AML-193 (cell line): Measurements from ENCODE around the gene EFCAB8.

Source experiments
- DNase-seq, 2 experiments: peaks; one replicate each; lab custom pipeline; 2025; lab: John Stamatoyannopoulos, UW

Gene EFCAB8

DNA sequence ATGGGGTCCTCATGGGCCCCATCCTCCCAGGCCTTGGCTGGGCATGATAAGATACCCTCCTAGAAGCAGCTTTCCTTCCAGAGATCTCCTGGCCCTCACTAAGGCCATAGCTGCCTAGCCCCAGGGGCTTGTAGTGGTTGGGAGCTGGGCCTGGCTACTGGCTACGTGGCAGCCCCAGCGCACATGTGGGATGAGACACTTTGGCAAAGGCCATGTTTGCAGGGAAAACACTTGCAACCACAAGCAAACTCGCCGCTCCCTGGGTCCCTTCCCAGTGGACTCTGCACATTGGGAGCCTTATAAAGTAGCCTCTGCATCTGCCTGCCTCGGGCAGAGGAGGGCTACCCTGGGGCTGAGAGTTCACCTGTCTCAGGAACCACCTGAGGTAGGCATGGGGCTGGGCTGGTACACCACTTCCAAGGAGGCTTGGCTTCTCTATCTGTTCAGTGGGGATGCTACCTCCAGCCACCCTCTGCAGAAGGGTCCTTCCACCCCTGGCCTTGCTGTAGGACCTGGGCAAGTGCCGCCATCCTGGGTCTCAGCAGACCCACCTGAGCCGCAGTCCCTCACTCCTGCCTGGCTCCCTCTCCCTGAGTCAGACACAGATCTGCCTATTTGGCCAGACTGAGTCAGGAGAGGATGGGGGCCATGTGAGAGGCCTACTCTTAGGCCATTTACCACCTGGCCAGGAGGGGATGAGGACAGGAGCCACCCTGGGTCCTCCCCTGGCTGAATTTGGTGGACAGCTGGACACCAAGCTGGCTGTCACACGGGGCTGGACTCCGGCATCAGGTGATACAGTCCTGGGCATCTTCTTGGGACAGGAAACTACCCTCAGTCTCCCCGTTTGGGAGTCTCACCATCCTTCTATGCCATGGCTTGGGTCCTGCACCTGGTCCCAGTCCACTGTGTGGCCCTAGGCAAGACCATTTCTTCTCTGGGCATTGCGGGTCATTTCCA, 148.9 kb downstream of the EFCAB8 start, which contains the start of gene BPIFB2:
Gene BPIFB2 (plus strand): TSS at position 329 of the 960 bp plus-strand sequence. CDS start 871 bp downstream, outside the sequence.
- no peak for DNase-seq

DNA sequence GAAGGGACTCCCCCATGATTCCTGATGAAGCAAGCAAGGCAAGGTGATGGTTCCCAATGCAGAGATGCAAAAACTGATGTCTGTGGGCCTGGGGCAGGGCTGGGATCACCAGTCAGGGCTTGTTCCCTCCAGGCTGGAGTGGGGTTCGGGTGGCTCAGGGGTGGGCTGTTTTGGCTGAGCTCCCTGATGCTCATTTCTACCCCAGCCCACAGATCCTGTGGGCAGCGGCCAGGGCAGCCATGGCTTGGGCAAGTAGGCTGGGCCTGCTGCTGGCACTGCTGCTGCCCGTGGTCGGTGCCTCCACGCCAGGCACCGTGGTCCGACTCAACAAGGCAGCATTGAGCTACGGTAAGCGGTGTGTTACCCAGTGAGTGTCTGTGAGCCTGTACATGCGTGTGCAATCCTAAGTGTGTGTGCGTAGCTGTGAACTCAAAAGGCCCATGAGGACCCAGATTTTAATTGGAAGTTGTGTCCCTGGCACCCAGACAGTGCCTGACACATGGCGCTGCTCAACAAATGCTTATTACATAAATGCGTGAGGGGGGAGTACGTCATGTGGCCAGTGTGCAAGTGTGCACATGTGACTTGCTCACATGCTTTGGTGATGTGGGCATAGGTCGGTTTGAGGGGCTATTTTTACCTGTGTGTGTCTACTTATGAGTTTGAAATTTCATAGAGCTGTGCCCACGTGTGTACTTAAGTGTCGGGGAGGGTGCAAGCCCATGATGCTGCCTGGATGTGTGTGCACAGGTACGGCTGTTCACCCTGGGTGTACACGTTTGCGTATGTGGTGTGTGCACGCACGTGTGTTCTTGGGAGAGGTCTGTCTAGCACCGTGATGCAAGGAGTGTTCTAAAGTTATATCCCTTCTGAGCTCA, 149.9 kb downstream of the EFCAB8 start:
- DNase-seq, result no peak

DNA sequence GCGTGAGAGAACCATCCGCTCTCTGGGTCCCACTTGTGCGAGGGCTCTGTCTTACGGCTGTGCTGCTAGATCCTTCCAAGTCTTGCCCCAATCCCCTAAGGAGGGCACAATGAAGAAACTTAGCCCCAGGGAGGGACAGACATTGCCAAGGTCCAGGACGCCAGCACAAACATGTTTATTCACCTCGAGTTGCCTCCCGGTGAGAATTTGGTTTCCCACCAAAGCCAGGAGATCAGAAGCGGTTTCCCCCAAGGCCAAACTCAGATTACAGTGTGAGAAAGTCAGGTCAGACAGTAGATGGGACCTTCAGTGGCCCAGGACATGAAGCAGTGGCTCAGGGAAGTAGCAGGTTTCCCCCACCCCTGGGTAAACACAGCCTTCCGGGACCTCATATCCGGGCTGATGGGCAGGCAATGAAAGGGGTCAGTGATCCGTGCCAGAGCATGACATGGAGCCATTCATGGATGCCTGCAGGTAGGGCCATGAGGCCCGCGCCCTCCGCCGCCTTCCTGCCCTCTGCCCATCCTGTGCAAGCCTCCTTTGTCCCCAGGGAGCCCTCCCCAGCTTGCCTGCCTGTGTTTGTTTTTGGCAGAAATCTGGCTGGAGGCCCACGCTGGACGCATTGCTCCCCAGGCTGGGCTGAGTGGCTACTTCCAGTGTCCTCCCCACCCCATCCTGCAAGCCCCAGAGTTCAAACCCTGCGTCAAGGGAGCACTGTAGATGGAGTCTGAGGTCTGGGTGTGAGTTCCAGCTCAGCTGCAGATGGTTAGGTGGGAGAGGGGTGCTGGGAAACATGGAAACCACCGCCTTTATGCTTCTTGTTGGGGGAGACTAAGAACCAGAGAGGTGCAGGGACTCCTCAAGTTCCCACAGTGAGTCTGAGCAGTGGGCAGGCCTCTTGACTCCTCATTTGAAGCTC, 150.8 kb downstream of the EFCAB8 start:
- no peak for DNase-seq

DNA sequence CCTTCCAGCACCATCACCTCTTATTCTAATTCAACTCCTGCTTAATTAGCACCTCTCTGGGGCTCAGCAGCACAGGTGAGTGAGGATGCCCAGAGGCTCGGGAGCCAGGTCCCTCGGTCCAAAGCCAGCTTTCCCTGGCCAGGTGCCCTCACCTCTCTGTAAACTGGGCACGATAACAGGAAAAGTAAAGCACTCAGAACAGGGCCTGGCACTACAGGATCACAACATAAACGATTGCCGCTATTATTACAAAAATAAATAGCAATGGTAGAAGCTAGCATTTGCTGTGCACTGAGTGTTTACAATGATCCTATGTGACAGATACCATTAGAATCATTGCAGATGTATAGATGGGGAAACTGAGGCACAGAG, 151.4 kb downstream of the EFCAB8 start:
- DNase-seq, result no peak

DNA sequence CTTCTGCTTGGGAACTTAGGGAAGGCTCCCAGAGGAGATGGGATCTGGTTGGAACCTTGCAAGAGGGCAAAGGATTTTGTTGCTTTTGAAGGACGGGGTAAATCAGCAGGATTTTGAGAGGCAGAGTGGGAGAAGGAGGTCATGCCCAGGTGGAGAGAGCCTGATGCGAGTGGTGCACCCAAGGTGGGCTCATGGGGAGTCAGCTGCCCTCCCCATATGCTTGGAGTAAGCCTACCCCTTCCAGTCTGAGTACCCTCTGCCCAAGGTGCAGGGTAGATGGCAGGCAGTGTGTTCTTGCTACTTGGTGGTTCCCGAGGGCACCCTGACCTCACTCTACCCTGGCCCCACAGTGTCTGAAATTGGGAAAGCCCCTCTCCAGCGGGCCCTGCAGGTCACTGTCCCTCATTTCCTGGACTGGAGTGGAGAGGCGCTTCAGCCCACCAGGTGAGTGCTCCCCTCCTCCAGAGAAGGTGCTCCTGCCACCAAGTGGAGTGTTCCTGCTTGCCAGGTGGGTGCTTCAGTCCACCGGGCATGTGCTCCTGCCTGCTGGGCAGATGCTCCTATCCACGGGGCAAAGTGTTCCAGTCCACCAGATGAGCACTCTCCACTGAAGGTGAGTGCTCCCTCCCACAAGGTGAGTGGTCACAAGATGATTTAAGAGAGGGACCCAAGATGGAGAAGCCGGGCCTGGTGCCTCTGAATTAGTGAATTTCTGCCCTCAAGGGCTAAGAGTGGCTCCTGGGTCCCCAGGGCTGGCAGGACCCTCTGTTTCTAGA, 152.1 kb downstream of the EFCAB8 start:
- DNase-seq, result no peak
